GM19468 (cell line): ENCODE measurements around the gene KLK1.

Experiments
- ATAC-seq: cut with Tn5 transposase; IDR thresholded peaks from one replicate; pipeline ENCODE4 v1.9.1; 2021; ENCODE audit warnings: mild to moderate bottlenecking, moderate library complexity, moderate number of reproducible peaks; ENCODE audit not compliant: unreplicated experiment; ENCODE audit errors: extremely low read depth

Gene KLK1

GRCh38 chr19:50823389-50824042 is at the start of gene KLK1:
Gene KLK1 (minus strand): TSS chr19:50823787. CDS start chr19:50823748, 39 bp downstream.
- ATAC-seq: no peak

- no peak for ATAC-seq
Observed at GRCh38 chr19:50873056-50873455, 49.5 kb upstream of the KLK1 start, which contains the start of gene KLK2. Gene KLK2 (plus strand): TSS chr19:50873439. CDS start chr19:50873474, 35 bp downstream.

- no peak for ATAC-seq
Observed at GRCh38 chr19:50870417-50871089, 47.0 kb upstream of the KLK1 start.

GRCh38 chr19:50869479-50869878 is 45.9 kb upstream of the KLK1 start:
- ATAC-seq: no peak

- no peak for ATAC-seq
Observed at GRCh38 chr19:50861496-50862286, 38.1 kb upstream of the KLK1 start.

GRCh38 chr19:50861010-50861409 is 37.4 kb upstream of the KLK1 start:
- ATAC-seq: no peak

- ATAC-seq: no peak
Observed at GRCh38 chr19:50859849-50860248, 36.3 kb upstream of the KLK1 start.

- no peak for ATAC-seq
Observed at GRCh38 chr19:50858886-50859285, 35.3 kb upstream of the KLK1 start.

GRCh38 chr19:50857366-50857765 is 33.8 kb upstream of the KLK1 start:
- ATAC-seq: no peak

- no peak for ATAC-seq
Observed at GRCh38 chr19:50854636-50855410, 31.2 kb upstream of the KLK1 start, which contains the start of gene KLK3. Gene KLK3 (plus strand): TSS chr19:50854915. CDS start chr19:50854956, 41 bp downstream.

- no peak for ATAC-seq
Observed at GRCh38 chr19:50851620-50852019, 28.0 kb upstream of the KLK1 start.

GRCh38 chr19:50850738-50851137 is 27.2 kb upstream of the KLK1 start:
- no peak for ATAC-seq

- no peak for ATAC-seq
Observed at GRCh38 chr19:50844296-50844935, 20.8 kb upstream of the KLK1 start.

GRCh38 chr19:50843701-50844221 is 20.2 kb upstream of the KLK1 start:
- ATAC-seq: no peak

- no peak for ATAC-seq
Observed at GRCh38 chr19:50843205-50843604, 19.6 kb upstream of the KLK1 start.

GRCh38 chr19:50842130-50842529 is 18.5 kb upstream of the KLK1 start:
- ATAC-seq: no peak

GRCh38 chr19:50839712-50840655 is 16.4 kb upstream of the KLK1 start:
- ATAC-seq: no peak

GRCh38 chr19:50838239-50838638 is 14.7 kb upstream of the KLK1 start:
- ATAC-seq: no peak
